ENCODE results near the gene PLBD2. TPM values are rescaled to one million over a fixed set of nuclear protein-coding genes. Genes with fewer than 3 reads are reported as not detected.

PLBD2 gene
- total and polyA plus RNA-seq, 4 donors, result 12.1 to 31.2 (median 19.6) TPM

DNA sequence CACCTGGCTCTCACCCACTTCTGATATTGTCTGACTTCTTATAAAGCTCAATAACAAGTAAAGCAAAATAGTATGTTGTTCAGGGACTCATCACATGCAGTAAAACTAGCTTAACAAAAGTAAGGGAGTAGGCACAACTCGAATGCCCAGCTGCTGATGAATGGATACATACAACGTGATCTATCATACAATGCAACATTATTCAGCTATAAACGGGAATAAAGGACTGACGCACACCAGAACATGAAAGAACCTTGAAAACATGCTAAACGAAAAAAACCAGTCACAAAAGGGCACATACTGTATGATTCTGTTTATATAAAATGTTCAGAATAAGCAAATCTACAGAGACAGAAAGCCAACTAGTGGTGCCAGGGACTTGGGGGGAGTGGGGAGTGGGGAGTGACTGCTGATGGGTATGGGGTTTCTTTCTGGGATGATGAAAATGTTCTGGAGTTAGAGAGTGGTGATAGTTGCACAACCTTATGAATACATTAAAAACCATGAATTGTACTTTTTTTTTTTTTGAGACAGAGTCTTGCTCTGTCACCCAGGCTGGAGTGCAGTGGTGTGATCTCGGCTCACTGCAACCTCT lies 11.1 kb downstream of the PLBD2 start:
- Histone ChIP-seq H3K4me3 (ENCODE audit: low read depth in 1 of 3, low read length in 3 of 3) (no peak overlapping the region), H3K9me3 (ENCODE audit: control insufficient read depth in 4 of 4, low read length in 3 of 4) (no peaks in the 10 kb centered on the region), H3K27ac (ENCODE audit: low read depth in 1 of 2, low read length in 2 of 2) (no peak overlapping the region), H3K4me1 (ENCODE audit: control insufficient read depth in 4 of 4, insufficient read depth in 4 of 4, low read length in 3 of 4) (no peaks in the 10 kb centered on the region), H3K27me3 (ENCODE audit: control insufficient read depth in 4 of 4, insufficient read depth in 4 of 4, low read length in 3 of 4) (no peaks in the 10 kb centered on the region), H3K9ac (ENCODE audit: low read depth in 1 of 2, low read length in 2 of 2) (no peak overlapping the region), H3K36me3 (ENCODE audit: control insufficient read depth in 4 of 4, insufficient read depth in 3 of 4, low read depth in 1 of 4, low read length in 3 of 4) (peaks cover 0 to 7% (median 3%) of the 10 kb centered on the region in 4 donors)
- 89% methylated on average over 6 of the region's 6 CpGs for WGBS
- TF ChIP-seq NR2F2 (IDR thresholded peaks at IDR 0.05), result no peak
- no peak for TF ChIP-seq SP1 (IDR thresholded peaks at IDR 0.05)
- DNase-seq (ENCODE audit: low spot score), result no peak

DNA sequence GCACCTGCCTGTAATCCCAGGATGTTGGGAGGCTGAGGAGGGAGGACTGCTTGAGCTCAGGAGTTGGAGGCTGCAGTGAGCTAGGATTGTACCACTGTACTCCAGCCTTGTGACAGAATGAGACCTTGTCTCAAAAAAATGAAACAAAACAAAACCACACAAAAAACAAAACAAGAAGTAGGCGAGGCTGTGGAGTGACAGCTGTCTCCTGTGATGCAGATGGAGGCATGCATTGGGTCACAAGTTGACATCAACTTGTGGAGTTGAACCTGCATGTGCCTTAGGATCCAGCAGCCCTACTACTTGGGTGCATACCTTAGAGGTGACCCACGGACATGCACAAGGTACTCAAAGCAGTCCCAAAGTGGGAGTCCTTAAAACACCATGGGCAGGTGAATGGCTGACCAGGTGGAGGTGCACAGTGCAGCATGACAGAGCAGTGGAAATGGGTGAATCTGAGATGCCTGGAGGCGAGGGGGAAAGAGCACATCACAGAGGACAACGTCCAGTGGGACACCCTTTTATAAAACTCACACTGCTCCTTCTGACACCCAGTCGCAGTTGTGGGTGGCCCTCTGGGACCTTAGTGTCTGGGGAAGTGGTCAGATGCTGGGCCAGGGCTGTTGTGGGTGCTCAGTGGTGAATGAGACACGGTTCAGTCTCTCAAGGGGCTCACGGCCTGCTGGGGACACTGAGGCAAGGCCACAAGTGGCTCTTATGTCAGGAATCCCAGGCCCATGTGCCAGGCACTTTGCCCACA lies 12.7 kb downstream of the PLBD2 start:
- DNase-seq (ENCODE audit: low spot score), result no peak

More for the DNA sequence above, 12.7 kb downstream of the PLBD2 start:
- H3K4me3 ChIP-seq (ENCODE audit: low read depth in 1 of 3, low read length in 3 of 3), result no peak overlapping the region
- 91% methylated on average over 7 of the region's 7 CpGs for WGBS
- no peak overlapping the region for H3K27ac ChIP-seq (ENCODE audit: low read depth in 1 of 2, low read length in 2 of 2)
- no peak overlapping the region for H3K9ac ChIP-seq (ENCODE audit: low read depth in 1 of 2, low read length in 2 of 2)
- no peaks in the 10 kb centered on the region for H3K4me1 ChIP-seq (ENCODE audit: control insufficient read depth in 4 of 4, insufficient read depth in 4 of 4, low read length in 3 of 4)
- TF ChIP-seq, protein P1, sequence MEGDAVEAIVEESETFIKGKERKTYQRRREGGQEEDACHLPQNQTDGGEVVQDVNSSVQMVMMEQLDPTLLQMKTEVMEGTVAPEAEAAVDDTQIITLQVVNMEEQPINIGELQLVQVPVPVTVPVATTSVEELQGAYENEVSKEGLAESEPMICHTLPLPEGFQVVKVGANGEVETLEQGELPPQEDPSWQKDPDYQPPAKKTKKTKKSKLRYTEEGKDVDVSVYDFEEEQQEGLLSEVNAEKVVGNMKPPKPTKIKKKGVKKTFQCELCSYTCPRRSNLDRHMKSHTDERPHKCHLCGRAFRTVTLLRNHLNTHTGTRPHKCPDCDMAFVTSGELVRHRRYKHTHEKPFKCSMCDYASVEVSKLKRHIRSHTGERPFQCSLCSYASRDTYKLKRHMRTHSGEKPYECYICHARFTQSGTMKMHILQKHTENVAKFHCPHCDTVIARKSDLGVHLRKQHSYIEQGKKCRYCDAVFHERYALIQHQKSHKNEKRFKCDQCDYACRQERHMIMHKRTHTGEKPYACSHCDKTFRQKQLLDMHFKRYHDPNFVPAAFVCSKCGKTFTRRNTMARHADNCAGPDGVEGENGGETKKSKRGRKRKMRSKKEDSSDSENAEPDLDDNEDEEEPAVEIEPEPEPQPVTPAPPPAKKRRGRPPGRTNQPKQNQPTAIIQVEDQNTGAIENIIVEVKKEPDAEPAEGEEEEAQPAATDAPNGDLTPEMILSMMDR (IDR thresholded peaks at IDR 0.05; ENCODE audit: low read depth, low read length, missing input control), result no peak
- TF ChIP-seq HNF4A (conservative IDR thresholded peaks at IDR 0.05) (no peak), TAF1 (conservative IDR thresholded peaks at IDR 0.05) (no peak), YY1 (IDR thresholded peaks at IDR 0.05) (no peak), FOXA2 (IDR thresholded peaks at IDR 0.05) (no peak), GABPA (IDR thresholded peaks at IDR 0.05 in 1 of 2, conservative IDR thresholded peaks at IDR 0.05 in 1 of 2) (no peak), HNF4G (IDR thresholded peaks at IDR 0.05) (no peak), NR2F2 (IDR thresholded peaks at IDR 0.05) (no peak), FOXA1 (IDR thresholded peaks at IDR 0.05) (no peak), EGR1 (IDR thresholded peaks at IDR 0.05; ENCODE audit: low read depth in 2 of 2) (no peak), JUND (IDR thresholded peaks at IDR 0.05) (no peak), SP1 (IDR thresholded peaks at IDR 0.05) (no peak), RAD21 (IDR thresholded peaks at IDR 0.05) (no peak)
- TF ChIP-seq, protein P2, sequence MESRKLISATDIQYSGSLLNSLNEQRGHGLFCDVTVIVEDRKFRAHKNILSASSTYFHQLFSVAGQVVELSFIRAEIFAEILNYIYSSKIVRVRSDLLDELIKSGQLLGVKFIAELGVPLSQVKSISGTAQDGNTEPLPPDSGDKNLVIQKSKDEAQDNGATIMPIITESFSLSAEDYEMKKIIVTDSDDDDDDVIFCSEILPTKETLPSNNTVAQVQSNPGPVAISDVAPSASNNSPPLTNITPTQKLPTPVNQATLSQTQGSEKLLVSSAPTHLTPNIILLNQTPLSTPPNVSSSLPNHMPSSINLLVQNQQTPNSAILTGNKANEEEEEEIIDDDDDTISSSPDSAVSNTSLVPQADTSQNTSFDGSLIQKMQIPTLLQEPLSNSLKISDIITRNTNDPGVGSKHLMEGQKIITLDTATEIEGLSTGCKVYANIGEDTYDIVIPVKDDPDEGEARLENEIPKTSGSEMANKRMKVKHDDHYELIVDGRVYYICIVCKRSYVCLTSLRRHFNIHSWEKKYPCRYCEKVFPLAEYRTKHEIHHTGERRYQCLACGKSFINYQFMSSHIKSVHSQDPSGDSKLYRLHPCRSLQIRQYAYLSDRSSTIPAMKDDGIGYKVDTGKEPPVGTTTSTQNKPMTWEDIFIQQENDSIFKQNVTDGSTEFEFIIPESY (IDR thresholded peaks at IDR 0.05), result no peak
- TF ChIP-seq, protein P3, sequence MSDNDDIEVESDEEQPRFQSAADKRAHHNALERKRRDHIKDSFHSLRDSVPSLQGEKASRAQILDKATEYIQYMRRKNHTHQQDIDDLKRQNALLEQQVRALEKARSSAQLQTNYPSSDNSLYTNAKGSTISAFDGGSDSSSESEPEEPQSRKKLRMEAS (IDR thresholded peaks at IDR 0.05), result no peak
- TF ChIP-seq, protein P4, sequence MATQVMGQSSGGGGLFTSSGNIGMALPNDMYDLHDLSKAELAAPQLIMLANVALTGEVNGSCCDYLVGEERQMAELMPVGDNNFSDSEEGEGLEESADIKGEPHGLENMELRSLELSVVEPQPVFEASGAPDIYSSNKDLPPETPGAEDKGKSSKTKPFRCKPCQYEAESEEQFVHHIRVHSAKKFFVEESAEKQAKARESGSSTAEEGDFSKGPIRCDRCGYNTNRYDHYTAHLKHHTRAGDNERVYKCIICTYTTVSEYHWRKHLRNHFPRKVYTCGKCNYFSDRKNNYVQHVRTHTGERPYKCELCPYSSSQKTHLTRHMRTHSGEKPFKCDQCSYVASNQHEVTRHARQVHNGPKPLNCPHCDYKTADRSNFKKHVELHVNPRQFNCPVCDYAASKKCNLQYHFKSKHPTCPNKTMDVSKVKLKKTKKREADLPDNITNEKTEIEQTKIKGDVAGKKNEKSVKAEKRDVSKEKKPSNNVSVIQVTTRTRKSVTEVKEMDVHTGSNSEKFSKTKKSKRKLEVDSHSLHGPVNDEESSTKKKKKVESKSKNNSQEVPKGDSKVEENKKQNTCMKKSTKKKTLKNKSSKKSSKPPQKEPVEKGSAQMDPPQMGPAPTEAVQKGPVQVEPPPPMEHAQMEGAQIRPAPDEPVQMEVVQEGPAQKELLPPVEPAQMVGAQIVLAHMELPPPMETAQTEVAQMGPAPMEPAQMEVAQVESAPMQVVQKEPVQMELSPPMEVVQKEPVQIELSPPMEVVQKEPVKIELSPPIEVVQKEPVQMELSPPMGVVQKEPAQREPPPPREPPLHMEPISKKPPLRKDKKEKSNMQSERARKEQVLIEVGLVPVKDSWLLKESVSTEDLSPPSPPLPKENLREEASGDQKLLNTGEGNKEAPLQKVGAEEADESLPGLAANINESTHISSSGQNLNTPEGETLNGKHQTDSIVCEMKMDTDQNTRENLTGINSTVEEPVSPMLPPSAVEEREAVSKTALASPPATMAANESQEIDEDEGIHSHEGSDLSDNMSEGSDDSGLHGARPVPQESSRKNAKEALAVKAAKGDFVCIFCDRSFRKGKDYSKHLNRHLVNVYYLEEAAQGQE (IDR thresholded peaks at IDR 0.05), result no peak
- TF ChIP-seq, protein P5, sequence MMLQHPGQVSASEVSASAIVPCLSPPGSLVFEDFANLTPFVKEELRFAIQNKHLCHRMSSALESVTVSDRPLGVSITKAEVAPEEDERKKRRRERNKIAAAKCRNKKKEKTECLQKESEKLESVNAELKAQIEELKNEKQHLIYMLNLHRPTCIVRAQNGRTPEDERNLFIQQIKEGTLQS (IDR thresholded peaks at IDR 0.05), result no peak
- H3K27me3 ChIP-seq (ENCODE audit: control insufficient read depth in 4 of 4, insufficient read depth in 4 of 4, low read length in 3 of 4), result no peaks in the 10 kb centered on the region
- peaks cover 0 to 9% (median 8%) of the 10 kb centered on the region in 4 donors for H3K36me3 ChIP-seq (ENCODE audit: control insufficient read depth in 4 of 4, insufficient read depth in 3 of 4, low read depth in 1 of 4, low read length in 3 of 4)
- no peaks in the 10 kb centered on the region for H3K9me3 ChIP-seq (ENCODE audit: control insufficient read depth in 4 of 4, low read length in 3 of 4)
